GM19240 (cell line): ENCODE results near the gene ZNF445.
A peak's percentile ranks its signal among the peaks of the same experiment; 100 is the strongest.
"Not testable (repeated sequence)": the region's sequence is repeated elsewhere in the genome, so short reads cannot be mapped to it uniquely, and the experiment has no call there.

ENCODE experiments used
- DNase-seq: peaks from one replicate; pipeline ENCODE4 v3.0.0; 2011; ENCODE audit warnings: low spot score; ENCODE audit not compliant: insufficient read length

The ZNF445 gene

GRCh38 chr3:44477312-44478030, at the start of gene ZNF445:
ZNF445 (minus strand) TSS chr3:44477670; CDS start chr3:44455549, 22,121 bp downstream.
- peak; percentile 60 for DNase-seq

DNA sequence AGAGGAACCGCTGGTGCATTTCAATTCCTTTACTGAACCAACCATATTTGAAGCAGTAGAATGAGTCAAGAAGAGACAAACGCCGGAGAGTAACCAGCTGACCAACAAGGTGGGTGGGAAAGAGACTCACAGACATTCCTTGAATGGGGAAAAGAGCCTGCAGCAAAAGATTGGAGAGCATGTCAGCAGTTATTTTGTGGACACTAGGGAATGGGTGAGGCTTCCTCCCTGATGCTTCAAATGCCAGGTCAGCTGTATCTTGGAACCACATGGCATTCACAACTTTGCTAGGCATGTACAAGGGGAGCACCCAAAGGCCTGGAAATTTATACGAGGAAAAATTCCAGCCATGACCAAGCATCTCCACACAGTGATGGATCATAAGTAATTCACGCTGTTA, 47.6 kb upstream of the ZNF445 start:
- DNase-seq: no peak

GRCh38 chr3:44522494-44522933, 45.0 kb upstream of the ZNF445 start:
- DNase-seq: no peak

DNA sequence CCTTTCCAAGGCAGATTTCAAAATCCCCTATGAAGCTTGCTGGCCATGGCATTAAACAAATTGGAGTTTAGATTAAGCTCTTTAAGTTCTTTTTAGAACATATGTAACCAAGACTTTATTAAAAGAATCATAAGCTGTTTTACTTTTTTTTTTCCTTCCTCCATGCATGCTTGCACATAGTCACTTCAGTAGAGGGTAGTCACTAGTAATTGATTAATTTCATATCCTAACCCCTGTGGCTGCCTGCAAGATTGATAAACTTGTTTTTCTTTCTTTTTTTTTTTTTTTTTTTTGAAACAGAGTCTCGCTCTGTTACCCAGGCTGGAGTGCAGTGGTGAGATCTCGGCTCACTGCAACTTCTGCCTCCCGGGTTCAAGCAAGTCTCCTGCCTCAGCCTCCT, 44.3 kb upstream of the ZNF445 start:
- no peak for DNase-seq

GRCh38 chr3:44518782-44519156, 41.3 kb upstream of the ZNF445 start:
- no peak for DNase-seq

- no peak for DNase-seq
Observed at GRCh38 chr3:44516230-44516629, 38.8 kb upstream of the ZNF445 start.

- DNase-seq: no peak
Observed at GRCh38 chr3:44513513-44513912, 36.0 kb upstream of the ZNF445 start.

GRCh38 chr3:44511238-44511566, 33.7 kb upstream of the ZNF445 start:
- DNase-seq: no peak

DNA sequence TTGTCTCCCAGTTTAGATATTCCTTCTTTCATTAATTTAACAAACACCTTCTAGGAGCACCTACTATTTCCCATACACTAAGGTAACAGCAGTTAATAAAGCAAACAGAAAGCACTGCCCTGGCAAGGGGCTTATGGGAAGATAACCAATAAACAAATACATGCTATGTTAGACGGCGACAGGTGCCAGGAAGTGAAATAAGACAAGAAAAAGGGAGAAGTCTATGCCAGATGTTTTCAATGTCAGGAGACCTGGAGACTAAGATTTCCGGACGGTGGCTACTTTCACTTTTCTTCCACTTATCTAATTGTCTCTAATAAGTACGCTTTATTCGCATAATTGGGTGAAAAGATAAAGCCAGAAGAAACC, 32.5 kb upstream of the ZNF445 start:
- DNase-seq: no peak

DNA sequence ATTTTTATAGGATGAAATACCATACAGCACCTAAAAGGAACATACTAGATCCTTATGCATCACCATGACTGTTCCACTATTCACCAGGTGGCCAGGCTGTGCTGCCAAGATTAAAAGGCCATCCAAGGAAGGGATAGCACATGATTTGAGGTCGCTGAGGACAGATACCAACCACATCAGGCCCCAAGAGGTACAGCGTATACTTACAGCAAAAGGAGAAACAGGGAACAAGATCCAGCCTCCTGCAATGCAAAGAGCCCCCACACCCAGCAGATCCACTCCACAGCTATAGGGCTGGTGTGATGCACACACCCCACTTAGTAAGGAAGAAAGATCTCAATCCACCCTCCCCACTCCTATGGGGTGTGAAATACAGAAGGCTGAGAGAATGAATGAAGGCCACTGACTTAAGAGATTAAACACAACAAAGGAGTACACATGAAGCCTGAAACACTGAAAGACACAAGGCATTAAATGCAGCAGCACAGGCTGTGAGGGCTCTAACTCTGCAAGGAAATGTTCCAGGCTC, 32.0 kb upstream of the ZNF445 start:
- no peak for DNase-seq

- DNase-seq: no peak
Observed at GRCh38 chr3:44506961-44507360, 29.5 kb upstream of the ZNF445 start.

GRCh38 chr3:44506556-44506955, 29.1 kb upstream of the ZNF445 start:
- DNase-seq: no peak

- no peak for DNase-seq
Observed at GRCh38 chr3:44504566-44504965, 27.1 kb upstream of the ZNF445 start.

DNA sequence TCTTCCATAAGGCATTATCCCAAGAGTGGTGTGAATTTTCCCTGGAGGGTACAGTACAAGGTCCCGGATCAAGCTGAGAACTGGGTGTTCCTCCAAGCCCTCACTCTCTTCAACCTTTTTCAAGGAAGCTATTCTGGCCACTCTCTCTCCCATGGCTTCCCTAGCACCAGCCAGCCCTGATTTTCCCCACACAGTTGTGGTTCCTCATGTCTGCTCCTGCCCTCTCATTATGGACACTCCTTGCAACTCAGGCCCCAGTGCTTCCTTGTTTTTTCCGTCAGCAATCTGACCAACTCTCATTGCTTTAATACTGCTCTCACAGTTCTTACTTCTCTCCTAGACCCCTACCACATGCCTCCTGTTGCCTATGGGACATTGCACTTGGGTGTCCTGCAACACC, 25.7 kb upstream of the ZNF445 start:
- DNase-seq: not testable (repeated sequence)

DNA sequence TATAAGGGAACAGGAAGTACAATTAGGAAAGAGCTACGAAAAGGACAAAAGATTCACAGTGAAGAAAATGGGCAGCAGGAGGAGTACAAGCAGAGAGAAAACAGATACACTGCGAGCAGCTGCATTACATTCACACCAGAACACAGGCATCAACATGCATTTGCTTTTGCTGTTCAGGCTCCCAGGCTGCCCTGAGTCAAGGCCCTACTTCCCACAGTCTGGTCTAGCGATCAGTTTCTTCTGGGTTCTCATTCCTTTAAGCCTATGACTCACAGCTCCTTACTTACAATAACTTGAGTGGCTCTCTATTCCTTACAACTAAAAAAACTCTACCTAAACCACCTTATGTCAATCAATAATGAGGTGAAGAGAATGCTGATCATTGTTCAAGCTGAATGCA, 24.5 kb upstream of the ZNF445 start:
- DNase-seq: no peak

GRCh38 chr3:44499899-44500168, 22.4 kb upstream of the ZNF445 start:
- DNase-seq: not testable (repeated sequence)

DNA sequence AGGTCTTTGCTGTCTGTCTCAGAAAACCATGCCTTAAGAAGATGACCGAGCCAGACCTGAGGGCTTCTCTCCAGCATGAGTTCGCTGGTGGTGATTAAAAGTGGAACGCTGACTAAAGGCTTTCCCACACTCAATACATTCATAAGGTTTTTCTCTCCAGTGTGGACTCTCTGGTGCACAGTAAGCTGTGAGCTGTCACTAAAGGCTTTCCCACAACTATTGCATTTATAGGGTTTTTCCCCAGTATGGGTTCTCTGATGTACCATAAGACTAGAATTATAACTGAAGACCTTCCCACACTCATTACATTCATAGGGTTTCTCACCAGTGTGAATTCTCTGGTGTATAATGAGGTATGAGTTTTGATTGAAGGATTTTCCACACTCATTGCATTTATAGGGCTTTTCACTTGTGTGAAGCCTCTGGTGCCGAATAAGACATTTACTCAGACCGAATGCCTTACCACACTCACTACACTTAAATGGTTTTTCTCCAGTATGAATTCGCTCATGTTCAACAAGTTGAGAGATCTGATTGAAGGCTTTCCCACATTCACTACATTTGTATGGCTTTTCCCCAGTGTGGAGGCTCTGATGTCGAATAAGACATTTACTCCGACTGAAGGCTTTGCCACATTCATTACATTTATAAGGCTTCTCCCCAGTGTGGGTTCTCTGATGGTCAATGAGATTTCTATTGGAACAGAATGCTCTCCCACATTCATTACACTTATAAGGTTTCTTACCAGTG, 21.9 kb upstream of the ZNF445 start:
- no peak for DNase-seq

DNA sequence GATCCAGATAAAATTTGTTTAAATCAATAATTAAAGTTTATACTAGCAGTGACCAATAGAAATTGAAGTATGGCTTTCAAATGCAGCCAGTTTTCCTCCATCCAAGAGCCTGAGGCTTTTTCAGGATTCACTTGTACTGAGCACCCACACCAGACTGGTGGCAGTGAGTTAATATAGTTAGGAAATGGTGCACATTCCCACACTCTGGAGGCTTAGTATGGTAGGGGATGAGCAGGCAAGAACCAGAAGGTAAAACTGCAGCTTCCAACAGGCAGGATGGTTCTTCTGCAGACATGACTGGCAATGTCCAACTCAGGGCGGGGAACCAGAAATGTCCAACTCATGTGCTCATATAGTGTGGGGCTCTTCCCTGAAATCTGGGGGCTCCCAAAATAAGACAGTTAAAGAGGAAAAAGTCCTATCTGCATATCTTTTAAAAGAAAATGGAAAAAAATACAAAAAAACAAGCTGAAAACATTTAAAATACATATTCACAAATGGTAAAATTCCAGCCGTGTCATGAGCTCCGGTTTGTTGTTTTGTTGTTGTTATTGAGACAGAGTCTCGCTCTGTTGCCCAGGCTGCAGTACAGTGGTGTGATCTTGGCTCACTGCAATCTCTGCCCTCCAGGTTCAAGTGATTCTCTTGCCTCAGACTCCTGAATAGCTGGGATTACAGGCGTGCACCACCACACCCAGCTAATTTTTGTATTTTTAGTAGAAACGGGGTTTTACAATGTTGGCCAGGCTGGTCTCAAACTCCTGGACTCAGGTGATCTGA, 18.4 kb upstream of the ZNF445 start:
- no peak for DNase-seq

- no peak for DNase-seq
Observed at GRCh38 chr3:44492496-44492895, 15.0 kb upstream of the ZNF445 start.

- no peak for DNase-seq
Observed at GRCh38 chr3:44482721-44483120, 5.3 kb upstream of the ZNF445 start.

GRCh38 chr3:44478606-44479094, 1.2 kb upstream of the ZNF445 start:
- no peak for DNase-seq

DNA sequence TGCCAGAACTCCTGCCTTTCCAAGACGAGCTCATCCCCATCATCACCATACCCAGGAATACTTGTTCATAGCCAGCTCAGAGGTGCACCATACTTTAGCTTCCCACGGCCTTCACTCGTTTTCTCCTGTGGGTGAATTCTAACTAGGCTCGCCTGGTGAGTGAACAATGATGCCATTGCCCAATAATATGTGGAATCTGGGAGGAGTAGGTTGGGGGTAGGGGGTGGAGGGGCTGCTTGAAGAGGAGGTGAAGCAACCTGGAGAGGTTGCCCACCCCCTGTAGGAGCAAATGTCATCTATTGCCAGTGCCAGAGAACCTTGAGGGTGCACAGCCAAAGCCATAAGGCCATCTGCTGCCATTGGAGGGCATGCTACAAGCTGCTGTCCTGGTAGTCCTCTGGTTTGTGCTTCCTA, 592 bp upstream of the ZNF445 start:
- no peak for DNase-seq
